ENCODE results near the gene CCL25.

Gene CCL25

DNA sequence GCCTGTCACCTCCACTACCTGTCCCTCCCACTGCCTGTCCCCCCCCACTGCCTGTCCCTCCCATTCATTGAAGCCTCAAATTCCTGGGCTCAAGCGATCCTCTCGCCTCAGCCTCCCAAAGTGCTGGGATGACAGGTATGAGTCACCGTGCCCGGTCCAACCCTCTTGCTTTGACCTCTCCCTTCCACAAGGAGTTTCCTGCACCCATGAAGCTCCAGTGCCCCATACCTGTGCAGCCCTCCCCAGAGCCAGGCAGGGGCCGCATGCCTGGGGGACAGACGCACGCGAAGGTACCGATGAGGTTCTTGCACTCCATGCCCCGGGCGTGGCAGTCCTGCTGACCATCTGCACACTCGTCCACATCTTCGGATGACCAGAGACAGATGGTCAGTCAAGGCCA is 34.3 kb downstream of the CCL25 start:
- H3K4me1 ChIP-seq (ENCODE audit: control insufficient read depth, insufficient read depth, low read length): no peaks in the 10 kb centered on the region
- H3K9me3 ChIP-seq (ENCODE audit: control insufficient read depth, insufficient read depth, low read depth, low read length): no peaks in the 10 kb centered on the region
- no peak overlapping the region for H3K27ac ChIP-seq (ENCODE audit: extremely low read depth, low read depth, low read length)
- H3K36me3 ChIP-seq (ENCODE audit: control insufficient read depth in 2 of 2, insufficient read depth in 1 of 2, low read length in 2 of 2): no peaks in the 10 kb centered on the region
- POLR2A ChIA-PET: no interaction called here
- TF ChIP-seq, protein P1, sequence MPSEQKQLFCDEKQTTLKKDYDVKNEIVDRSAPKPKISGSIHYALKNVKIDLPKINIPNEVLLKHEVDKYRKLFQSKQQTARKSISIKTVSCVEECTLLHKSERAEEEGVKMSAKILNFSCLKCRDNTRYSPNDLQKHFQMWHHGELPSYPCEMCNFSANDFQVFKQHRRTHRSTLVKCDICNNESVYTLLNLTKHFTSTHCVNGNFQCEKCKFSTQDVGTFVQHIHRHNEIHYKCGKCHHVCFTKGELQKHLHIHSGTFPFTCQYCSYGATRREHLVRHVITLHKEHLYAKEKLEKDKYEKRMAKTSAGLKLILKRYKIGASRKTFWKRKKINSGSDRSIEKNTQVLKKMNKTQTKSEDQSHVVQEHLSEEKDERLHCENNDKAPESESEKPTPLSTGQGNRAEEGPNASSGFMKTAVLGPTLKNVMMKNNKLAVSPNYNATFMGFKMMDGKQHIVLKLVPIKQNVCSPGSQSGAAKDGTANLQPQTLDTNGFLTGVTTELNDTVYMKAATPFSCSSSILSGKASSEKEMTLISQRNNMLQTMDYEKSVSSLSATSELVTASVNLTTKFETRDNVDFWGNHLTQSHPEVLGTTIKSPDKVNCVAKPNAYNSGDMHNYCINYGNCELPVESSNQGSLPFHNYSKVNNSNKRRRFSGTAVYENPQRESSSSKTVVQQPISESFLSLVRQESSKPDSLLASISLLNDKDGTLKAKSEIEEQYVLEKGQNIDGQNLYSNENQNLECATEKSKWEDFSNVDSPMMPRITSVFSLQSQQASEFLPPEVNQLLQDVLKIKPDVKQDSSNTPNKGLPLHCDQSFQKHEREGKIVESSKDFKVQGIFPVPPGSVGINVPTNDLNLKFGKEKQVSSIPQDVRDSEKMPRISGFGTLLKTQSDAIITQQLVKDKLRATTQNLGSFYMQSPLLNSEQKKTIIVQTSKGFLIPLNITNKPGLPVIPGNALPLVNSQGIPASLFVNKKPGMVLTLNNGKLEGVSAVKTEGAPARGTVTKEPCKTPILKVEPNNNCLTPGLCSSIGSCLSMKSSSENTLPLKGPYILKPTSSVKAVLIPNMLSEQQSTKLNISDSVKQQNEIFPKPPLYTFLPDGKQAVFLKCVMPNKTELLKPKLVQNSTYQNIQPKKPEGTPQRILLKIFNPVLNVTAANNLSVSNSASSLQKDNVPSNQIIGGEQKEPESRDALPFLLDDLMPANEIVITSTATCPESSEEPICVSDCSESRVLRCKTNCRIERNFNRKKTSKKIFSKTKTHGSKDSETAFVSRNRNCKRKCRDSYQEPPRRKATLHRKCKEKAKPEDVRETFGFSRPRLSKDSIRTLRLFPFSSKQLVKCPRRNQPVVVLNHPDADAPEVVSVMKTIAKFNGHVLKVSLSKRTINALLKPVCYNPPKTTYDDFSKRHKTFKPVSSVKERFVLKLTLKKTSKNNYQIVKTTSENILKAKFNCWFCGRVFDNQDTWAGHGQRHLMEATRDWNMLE (tag by site-specific recombination; conservative IDR thresholded peaks at IDR 0.05; ENCODE audit: low read depth): no peak
- CTCF ChIA-PET: interaction anchor here (0.7 to 1.3 kb wide), 2 partner anchors 18 to 85 kb away, joined by 3 to 5 read pairs; no protein-coding TSS in a partner anchor
- H3K4me3 ChIP-seq (ENCODE audit: low read depth, low read length): no peak overlapping the region

DNA sequence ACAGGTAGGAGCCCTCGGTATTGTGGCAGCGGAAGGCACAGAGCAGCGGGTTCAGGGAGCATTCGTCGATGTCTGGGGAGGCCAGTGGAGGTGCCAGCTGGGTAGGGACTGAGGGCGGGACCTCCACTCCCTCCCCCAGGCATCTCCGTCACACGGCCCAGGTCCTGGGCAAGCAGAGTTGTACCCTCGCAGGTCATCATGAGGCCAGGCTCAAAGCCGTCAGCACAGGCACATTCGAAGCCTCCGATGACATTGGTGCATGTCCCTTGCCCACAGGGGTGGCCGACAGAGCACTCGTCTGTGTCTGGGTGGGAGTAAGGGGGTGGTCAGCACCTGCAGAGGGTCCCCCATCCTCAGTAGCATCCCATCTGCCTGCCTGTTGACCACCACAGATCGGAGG is 35.3 kb downstream of the CCL25 start:
- TF ChIP-seq ZEB2 (tag by site-specific recombination; IDR thresholded peaks at IDR 0.05) (no peak), ZNF121 (tag by site-specific recombination; IDR thresholded peaks at IDR 0.05) (no peak), ZNF132 (tag by site-specific recombination; IDR thresholded peaks at IDR 0.05; ENCODE audit: borderline replicate concordance) (no peak), KLF7 (tag by site-specific recombination; IDR thresholded peaks at IDR 0.05; ENCODE audit: borderline replicate concordance) (no peak), ZNF133 (tag by site-specific recombination; IDR thresholded peaks at IDR 0.05) (no peak), KLF10 (tag by site-specific recombination; IDR thresholded peaks at IDR 0.05) (no peak), ZBTB7A (tag by site-specific recombination; IDR thresholded peaks at IDR 0.05; ENCODE audit: low read depth) (no peak), KLF9 (tag by site-specific recombination; IDR thresholded peaks at IDR 0.05; ENCODE audit: low read depth) (no peak)
- TF ChIP-seq, protein P2, sequence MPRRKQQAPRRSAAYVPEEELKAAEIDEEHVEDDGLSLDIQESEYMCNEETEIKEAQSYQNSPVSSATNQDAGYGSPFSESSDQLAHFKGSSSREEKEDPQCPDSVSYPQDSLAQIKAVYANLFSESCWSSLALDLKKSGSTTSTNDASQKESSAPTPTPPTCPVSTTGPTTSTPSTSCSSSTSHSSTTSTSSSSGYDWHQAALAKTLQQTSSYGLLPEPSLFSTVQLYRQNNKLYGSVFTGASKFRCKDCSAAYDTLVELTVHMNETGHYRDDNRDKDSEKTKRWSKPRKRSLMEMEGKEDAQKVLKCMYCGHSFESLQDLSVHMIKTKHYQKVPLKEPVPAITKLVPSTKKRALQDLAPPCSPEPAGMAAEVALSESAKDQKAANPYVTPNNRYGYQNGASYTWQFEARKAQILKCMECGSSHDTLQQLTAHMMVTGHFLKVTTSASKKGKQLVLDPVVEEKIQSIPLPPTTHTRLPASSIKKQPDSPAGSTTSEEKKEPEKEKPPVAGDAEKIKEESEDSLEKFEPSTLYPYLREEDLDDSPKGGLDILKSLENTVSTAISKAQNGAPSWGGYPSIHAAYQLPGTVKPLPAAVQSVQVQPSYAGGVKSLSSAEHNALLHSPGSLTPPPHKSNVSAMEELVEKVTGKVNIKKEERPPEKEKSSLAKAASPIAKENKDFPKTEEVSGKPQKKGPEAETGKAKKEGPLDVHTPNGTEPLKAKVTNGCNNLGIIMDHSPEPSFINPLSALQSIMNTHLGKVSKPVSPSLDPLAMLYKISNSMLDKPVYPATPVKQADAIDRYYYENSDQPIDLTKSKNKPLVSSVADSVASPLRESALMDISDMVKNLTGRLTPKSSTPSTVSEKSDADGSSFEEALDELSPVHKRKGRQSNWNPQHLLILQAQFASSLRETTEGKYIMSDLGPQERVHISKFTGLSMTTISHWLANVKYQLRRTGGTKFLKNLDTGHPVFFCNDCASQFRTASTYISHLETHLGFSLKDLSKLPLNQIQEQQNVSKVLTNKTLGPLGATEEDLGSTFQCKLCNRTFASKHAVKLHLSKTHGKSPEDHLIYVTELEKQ (tag by site-specific recombination; IDR thresholded peaks at IDR 0.05; ENCODE audit: borderline replicate concordance): no peak
- TF ChIP-seq, protein P3, sequence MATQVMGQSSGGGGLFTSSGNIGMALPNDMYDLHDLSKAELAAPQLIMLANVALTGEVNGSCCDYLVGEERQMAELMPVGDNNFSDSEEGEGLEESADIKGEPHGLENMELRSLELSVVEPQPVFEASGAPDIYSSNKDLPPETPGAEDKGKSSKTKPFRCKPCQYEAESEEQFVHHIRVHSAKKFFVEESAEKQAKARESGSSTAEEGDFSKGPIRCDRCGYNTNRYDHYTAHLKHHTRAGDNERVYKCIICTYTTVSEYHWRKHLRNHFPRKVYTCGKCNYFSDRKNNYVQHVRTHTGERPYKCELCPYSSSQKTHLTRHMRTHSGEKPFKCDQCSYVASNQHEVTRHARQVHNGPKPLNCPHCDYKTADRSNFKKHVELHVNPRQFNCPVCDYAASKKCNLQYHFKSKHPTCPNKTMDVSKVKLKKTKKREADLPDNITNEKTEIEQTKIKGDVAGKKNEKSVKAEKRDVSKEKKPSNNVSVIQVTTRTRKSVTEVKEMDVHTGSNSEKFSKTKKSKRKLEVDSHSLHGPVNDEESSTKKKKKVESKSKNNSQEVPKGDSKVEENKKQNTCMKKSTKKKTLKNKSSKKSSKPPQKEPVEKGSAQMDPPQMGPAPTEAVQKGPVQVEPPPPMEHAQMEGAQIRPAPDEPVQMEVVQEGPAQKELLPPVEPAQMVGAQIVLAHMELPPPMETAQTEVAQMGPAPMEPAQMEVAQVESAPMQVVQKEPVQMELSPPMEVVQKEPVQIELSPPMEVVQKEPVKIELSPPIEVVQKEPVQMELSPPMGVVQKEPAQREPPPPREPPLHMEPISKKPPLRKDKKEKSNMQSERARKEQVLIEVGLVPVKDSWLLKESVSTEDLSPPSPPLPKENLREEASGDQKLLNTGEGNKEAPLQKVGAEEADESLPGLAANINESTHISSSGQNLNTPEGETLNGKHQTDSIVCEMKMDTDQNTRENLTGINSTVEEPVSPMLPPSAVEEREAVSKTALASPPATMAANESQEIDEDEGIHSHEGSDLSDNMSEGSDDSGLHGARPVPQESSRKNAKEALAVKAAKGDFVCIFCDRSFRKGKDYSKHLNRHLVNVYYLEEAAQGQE (tag by site-specific recombination; IDR thresholded peaks at IDR 0.05): no peak
- Histone ChIP-seq H3K4me3 (ENCODE audit: low read depth, low read length) (no peak overlapping the region), H3K9me3 (ENCODE audit: control insufficient read depth, insufficient read depth, low read depth, low read length) (no peaks in the 10 kb centered on the region), H3K4me1 (ENCODE audit: control insufficient read depth, insufficient read depth, low read length) (no peaks in the 10 kb centered on the region), H3K27ac (ENCODE audit: extremely low read depth, low read depth, low read length) (no peak overlapping the region), H3K36me3 (ENCODE audit: control insufficient read depth in 2 of 2, insufficient read depth in 1 of 2, low read length in 2 of 2) (no peaks in the 10 kb centered on the region)
- ChIA-PET CTCF (no interaction called here), POLR2A (no interaction called here)

Measured in HEK293 (cell line).